Peyer's patch (tissue), 4 donors: ENCODE results near the gene CSH1.

ENCODE experiments used
- CTCF ChIP-seq, 6 experiments: fragments of 450-650 bp in 4 of 6; fragments of 200-600 bp in 2 of 6; sonication (generic) in 1 of 6; IDR thresholded peaks; one replicate each; pipeline ENCODE4 v1.5.1; 2017 to 2019; ENCODE audit warnings: antibody characterized with exemption in 6 of 6, mild to moderate bottlenecking in 3 of 6, moderate library complexity in 1 of 6
- POLR2A ChIP-seq, 2 donors: fragments of 450-650 bp; IDR thresholded peaks; one replicate each; pipeline ENCODE4 v1.5.1; 2017; ENCODE audit warnings: antibody characterized with exemption in 2 of 2, mild to moderate bottlenecking in 2 of 2, moderate library complexity in 2 of 2

GRCh38 chr17:63942309-63942985 lies 46.1 kb upstream of the CSH1 start:
- no peak for TF ChIP-seq POLR2A (IDR thresholded peaks at IDR 0.05)
- no peak for TF ChIP-seq CTCF (IDR thresholded peaks at IDR 0.05)
